Gastroesophageal sphincter (tissue), 4 donors: Measurements from ENCODE around the gene NFYB. TPM values are rescaled to one million over a fixed set of nuclear protein-coding genes. Genes with fewer than 3 reads are reported as not detected.
"Not testable (repeated sequence)": the region's sequence is repeated elsewhere in the genome, so short reads cannot be mapped to it uniquely, and the experiment has no call there.

Experiments used
- ATAC-seq: fragments of 150-250 bp; one replicate; pipeline ENCODE4 v1.9.1; 2016; ENCODE audit warnings: mild to moderate bottlenecking, moderate library complexity
- H3K27ac ChIP-seq, 4 donors: fragments of 200-600 bp; sonication (generic) in 3 of 4; 1 replicate in 3 of 4; 2 replicates in 1 of 4; pipeline ENCODE4 v1.5.1; 2016 to 2019
- H3K27me3 ChIP-seq: fragments of 200-600 bp; sonication (generic); one replicate; pipeline ENCODE4 v1.5.1; 2019
- H3K36me3 ChIP-seq, 2 donors: fragments of 200-600 bp; sonication (generic); one replicate each; pipeline ENCODE4 v1.5.1; 2019; ENCODE audit warnings: control low read depth in 1 of 2
- H3K4me1 ChIP-seq, 3 donors: fragments of 200-600 bp; sonication (generic); 1 replicate in 2 of 3; 2 replicates in 1 of 3; pipeline ENCODE4 v1.5.1; 2016 to 2019; ENCODE audit warnings: control low read depth in 2 of 3
- H3K4me3 ChIP-seq, 2 donors: fragments of 200-600 bp; sonication (generic); one replicate each; pipeline ENCODE4 v1.5.1; 2019; ENCODE audit warnings: mild to moderate bottlenecking in 1 of 2, moderate library complexity in 1 of 2
- H3K9me3 ChIP-seq, 3 donors: fragments of 200-600 bp; sonication (generic); one replicate each; pipeline ENCODE4 v1.5.1; 2017 to 2019; ENCODE audit warnings: control low read depth in 2 of 3
- CTCF ChIP-seq, 4 experiments: fragments of 200-600 bp in 2 of 4; fragments of 450-650 bp in 2 of 4; sonication (generic) in 1 of 4; IDR thresholded peaks; one replicate each; pipeline ENCODE4 v1.5.1; 2017 to 2019; ENCODE audit warnings: antibody characterized with exemption in 4 of 4, mild to moderate bottlenecking in 2 of 4, moderate library complexity in 2 of 4
- EP300 ChIP-seq: sonication (generic); formaldehyde crosslinking; IDR thresholded peaks from one replicate; pipeline ENCODE4 v1.6.1; 2017; ENCODE audit warnings: antibody characterized with exemption, mild to moderate bottlenecking
- POLR2A ChIP-seq, 2 donors: fragments of 450-650 bp; IDR thresholded peaks; one replicate each; pipeline ENCODE4 v1.6.1; 2017; ENCODE audit warnings: antibody characterized with exemption in 2 of 2, mild to moderate bottlenecking in 2 of 2, moderate library complexity in 1 of 2
- POLR2AphosphoS5 ChIP-seq: sonication (generic); formaldehyde crosslinking; IDR thresholded peaks from one replicate; pipeline ENCODE4 v1.6.1; 2017; ENCODE audit warnings: antibody characterized with exemption
- WGBS, 2 donors: methylation state at CpG; one replicate each; pipeline ENCODE4 v1.1.5; 2018; ENCODE audit warnings: low coverage in 1 of 2; 5-methylcytosine and 5-hydroxymethylcytosine counted together
- total RNA-seq, 4 donors: library from RNA; depleted of rRNA; stranded (reverse); fragments of >200 nt; gene quantifications; one replicate each; pipeline ENCODE4 v1.1.0, GENCODE V29; 2016

NFYB gene
- total RNA-seq, 4 donors from 2014 or later, result 63.7 to 112 (median 78.7) TPM

GRCh38 chr12:104177336-104177662, 39.3 kb upstream of the NFYB start:
- peaks cover 20 to 56% (median 34%) of the 10 kb centered on the region in 3 donors for H3K4me1 ChIP-seq
- no peak for TF ChIP-seq EP300
- no peak for TF ChIP-seq POLR2A (IDR thresholded peaks at IDR 0.05)
- no peak for TF ChIP-seq CTCF (IDR thresholded peaks at IDR 0.05)
- TF ChIP-seq POLR2AphosphoS5, result no peak
- H3K9me3 ChIP-seq, result no peaks in the 10 kb centered on the region
- no peaks in the 10 kb centered on the region for H3K27me3 ChIP-seq
- WGBS, 2 donors, result 21 to 27% methylated on average over 2 of the region's 2 CpGs
- H3K27ac ChIP-seq, result peak overlapping the region in 3 of 4 donors; percentile 81 to 86 (median 86)
- H3K4me3 ChIP-seq, result no peak overlapping the region
- H3K36me3 ChIP-seq, result no peaks in the 10 kb centered on the region
- ATAC-seq, result no peak

GRCh38 chr12:104175726-104176247, 37.8 kb upstream of the NFYB start:
- TF ChIP-seq CTCF (IDR thresholded peaks at IDR 0.05) (no peak), POLR2AphosphoS5 (no peak), EP300 (no peak), POLR2A (IDR thresholded peaks at IDR 0.05) (no peak)
- 0 to 84% methylated on average over 1 to 8 of the region's 10 CpGs for WGBS, 2 donors
- H3K27ac ChIP-seq, result peak overlapping the region in 2 of 4 donors; percentile 81 to 86

GRCh38 chr12:104173804-104174203, 35.8 kb upstream of the NFYB start:
- WGBS, 2 donors, result 96 to 100% methylated on average over 2 to 4 of the region's 5 CpGs
- not testable (repeated sequence) for H3K9me3 ChIP-seq, H3K36me3 ChIP-seq, ATAC-seq, H3K27ac ChIP-seq, H3K4me3 ChIP-seq, H3K27me3 ChIP-seq
- H3K4me1 ChIP-seq, result peaks cover 13 to 22% (median 15%) of the 10 kb centered on the region in 3 donors

More at GRCh38 chr12:104175726-104176247, 37.8 kb upstream of the NFYB start:
- Histone ChIP-seq H3K4me3 (no peak overlapping the region), H3K27me3 (no peaks in the 10 kb centered on the region), H3K9me3 (no peaks in the 10 kb centered on the region), H3K36me3 (no peaks in the 10 kb centered on the region), H3K4me1 (peaks cover 13 to 41% (median 21%) of the 10 kb centered on the region in 3 donors)
- ATAC-seq, result no peak

GRCh38 chr12:104172570-104172947, 34.5 kb upstream of the NFYB start:
- WGBS, 2 donors, result 92 to 93% methylated on average over 4 to 6 of the region's 6 CpGs
- H3K36me3 ChIP-seq, result no peaks in the 10 kb centered on the region
- TF ChIP-seq POLR2A (IDR thresholded peaks at IDR 0.05) (no peak), POLR2AphosphoS5 (no peak), CTCF (IDR thresholded peaks at IDR 0.05) (no peak), EP300 (no peak)

GRCh38 chr12:104171785-104172569, 34.0 kb upstream of the NFYB start:
- no peaks in the 10 kb centered on the region for H3K27me3 ChIP-seq
- 76 to 78% methylated on average over 12 to 19 of the region's 28 CpGs for WGBS, 2 donors
- no peak for TF ChIP-seq CTCF (IDR thresholded peaks at IDR 0.05)
- TF ChIP-seq POLR2A (IDR thresholded peaks at IDR 0.05), result no peak
- no peak for TF ChIP-seq POLR2AphosphoS5
- no peak for TF ChIP-seq EP300
- no peak overlapping the region for H3K27ac ChIP-seq
- H3K9me3 ChIP-seq, result no peaks in the 10 kb centered on the region
- H3K4me1 ChIP-seq, result peaks cover 3 to 6% (median 3%) of the 10 kb centered on the region in 3 donors
- no peak for ATAC-seq
- no peak overlapping the region for H3K4me3 ChIP-seq
- H3K36me3 ChIP-seq, result no peaks in the 10 kb centered on the region

More at GRCh38 chr12:104172570-104172947, 34.5 kb upstream of the NFYB start:
- no peak overlapping the region for H3K4me3 ChIP-seq
- no peak overlapping the region for H3K27ac ChIP-seq
- no peaks in the 10 kb centered on the region for H3K9me3 ChIP-seq
- H3K4me1 ChIP-seq, result peaks cover 6 to 10% (median 6%) of the 10 kb centered on the region in 3 donors
- H3K27me3 ChIP-seq, result no peaks in the 10 kb centered on the region
- no peak for ATAC-seq
